Peyer's patch (tissue), 4 donors: Measurements from ENCODE around the gene TTC27.
"Not testable (repeated sequence)": the region's sequence is repeated elsewhere in the genome, so short reads cannot be mapped to it uniquely, and the experiment has no call there.

Experiments
- POLR2A ChIP-seq, 2 donors: fragments of 450-650 bp; IDR thresholded peaks; one replicate each; pipeline ENCODE4 v1.5.1; 2017; ENCODE audit warnings: antibody characterized with exemption in 2 of 2, mild to moderate bottlenecking in 2 of 2, moderate library complexity in 2 of 2
- TF ChIP-seq, protein P1 (sequence below), 6 experiments: fragments of 450-650 bp in 4 of 6; fragments of 200-600 bp in 2 of 6; sonication (generic) in 1 of 6; IDR thresholded peaks; one replicate each; pipeline ENCODE4 v1.5.1; 2017 to 2019; ENCODE audit warnings: antibody characterized with exemption in 6 of 6, mild to moderate bottlenecking in 3 of 6, moderate library complexity in 1 of 6

GRCh38 chr2:32638548-32638947 lies 10.7 kb downstream of the TTC27 start:
- not testable (repeated sequence) for TF ChIP-seq POLR2A (IDR thresholded peaks at IDR 0.05)
- TF ChIP-seq, protein P1, sequence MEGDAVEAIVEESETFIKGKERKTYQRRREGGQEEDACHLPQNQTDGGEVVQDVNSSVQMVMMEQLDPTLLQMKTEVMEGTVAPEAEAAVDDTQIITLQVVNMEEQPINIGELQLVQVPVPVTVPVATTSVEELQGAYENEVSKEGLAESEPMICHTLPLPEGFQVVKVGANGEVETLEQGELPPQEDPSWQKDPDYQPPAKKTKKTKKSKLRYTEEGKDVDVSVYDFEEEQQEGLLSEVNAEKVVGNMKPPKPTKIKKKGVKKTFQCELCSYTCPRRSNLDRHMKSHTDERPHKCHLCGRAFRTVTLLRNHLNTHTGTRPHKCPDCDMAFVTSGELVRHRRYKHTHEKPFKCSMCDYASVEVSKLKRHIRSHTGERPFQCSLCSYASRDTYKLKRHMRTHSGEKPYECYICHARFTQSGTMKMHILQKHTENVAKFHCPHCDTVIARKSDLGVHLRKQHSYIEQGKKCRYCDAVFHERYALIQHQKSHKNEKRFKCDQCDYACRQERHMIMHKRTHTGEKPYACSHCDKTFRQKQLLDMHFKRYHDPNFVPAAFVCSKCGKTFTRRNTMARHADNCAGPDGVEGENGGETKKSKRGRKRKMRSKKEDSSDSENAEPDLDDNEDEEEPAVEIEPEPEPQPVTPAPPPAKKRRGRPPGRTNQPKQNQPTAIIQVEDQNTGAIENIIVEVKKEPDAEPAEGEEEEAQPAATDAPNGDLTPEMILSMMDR (IDR thresholded peaks at IDR 0.05) = not testable (repeated sequence)
